GM19025 (cell line): ENCODE results near the gene LRRC61.
"Not testable (repeated sequence)": the region's sequence is repeated elsewhere in the genome, so short reads cannot be mapped to it uniquely, and the experiment has no call there.

ENCODE experiments used
- ATAC-seq: cut with Tn5 transposase; IDR thresholded peaks from one replicate; pipeline ENCODE4 v1.9.1; 2021; ENCODE audit warnings: mild to moderate bottlenecking, low read depth, moderate library complexity; ENCODE audit not compliant: unreplicated experiment

Gene LRRC61

GRCh38 chr7:150322833-150323681 lies at the start of gene LRRC61, which contains the start of gene ACTR3C:
TSS of gene LRRC61 (plus strand) at chr7:150323355. CDS start at chr7:150336862, 13,507 bp downstream.
TSS of gene ACTR3C (minus strand) at chr7:150323545. CDS start at chr7:150295296, 28,249 bp downstream.
- peak; percentile 50 for ATAC-seq

- ATAC-seq = not testable (repeated sequence)
Measured at GRCh38 chr7:150276132-150276695, 46.9 kb upstream of the LRRC61 start.

DNA sequence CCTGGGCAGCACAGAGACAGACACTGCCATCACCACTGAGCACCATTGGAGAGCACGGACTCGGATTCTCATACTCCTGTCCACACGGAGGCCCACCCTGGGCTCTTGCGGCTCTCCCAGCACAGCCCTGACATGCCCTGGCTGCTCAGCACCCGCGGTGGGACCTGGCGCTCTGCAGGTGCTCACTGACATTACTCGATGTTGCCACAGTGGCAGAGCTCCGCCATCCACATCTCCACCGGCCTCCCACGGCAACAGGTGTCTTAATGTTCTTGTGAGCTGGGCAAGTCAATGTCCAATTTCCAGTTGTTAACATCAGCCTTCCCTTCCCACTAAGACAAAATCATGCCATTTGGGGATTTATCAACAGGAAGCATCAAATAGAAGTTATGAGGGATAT lies 44.8 kb upstream of the LRRC61 start:
- ATAC-seq = not testable (repeated sequence)

GRCh38 chr7:150281681-150282403 lies 41.3 kb upstream of the LRRC61 start:
- ATAC-seq = not testable (repeated sequence)

- ATAC-seq = not testable (repeated sequence)
Measured at GRCh38 chr7:150283111-150283510, 40.0 kb upstream of the LRRC61 start.

DNA sequence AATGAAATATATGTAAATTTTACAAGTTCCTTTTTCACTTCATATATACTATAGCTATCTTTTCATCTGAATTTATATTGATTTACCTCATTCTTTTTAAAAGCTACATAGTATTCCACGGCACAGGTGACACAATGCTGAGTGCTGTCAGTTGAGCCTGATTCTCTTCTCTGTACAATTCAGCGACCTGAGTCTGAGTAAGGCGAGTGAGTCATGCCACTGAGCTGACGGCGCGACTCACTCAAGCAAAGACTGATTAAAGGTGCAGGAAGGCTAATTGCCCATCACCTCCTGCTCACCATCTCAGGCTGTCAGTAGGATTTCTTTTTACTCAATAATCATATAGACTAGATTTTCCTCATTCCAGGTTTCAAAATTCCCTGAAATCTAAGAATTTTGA lies 39.5 kb upstream of the LRRC61 start:
- not testable (repeated sequence) for ATAC-seq

- not testable (repeated sequence) for ATAC-seq
Measured at GRCh38 chr7:150285849-150286754, 37.1 kb upstream of the LRRC61 start.

DNA sequence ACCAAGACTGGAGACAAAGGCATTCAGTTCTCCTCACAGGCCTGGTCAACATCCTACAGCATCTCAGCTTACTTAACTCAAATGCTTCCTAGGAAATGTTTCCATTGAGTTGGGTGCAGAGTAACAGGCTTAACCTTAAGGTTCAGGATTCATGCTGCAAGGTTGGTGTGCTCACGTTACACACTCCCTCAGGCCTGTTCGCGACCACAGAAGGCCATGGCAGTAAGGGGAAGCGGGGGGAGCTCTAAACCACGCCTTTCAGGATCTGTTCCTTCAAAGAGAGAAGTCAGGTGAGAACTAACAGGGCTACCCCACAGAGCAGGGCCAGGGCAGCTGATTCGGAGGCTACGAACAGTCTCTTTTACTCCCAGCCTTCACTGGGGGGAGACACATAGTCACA lies 35.3 kb upstream of the LRRC61 start:
- ATAC-seq = not testable (repeated sequence)

DNA sequence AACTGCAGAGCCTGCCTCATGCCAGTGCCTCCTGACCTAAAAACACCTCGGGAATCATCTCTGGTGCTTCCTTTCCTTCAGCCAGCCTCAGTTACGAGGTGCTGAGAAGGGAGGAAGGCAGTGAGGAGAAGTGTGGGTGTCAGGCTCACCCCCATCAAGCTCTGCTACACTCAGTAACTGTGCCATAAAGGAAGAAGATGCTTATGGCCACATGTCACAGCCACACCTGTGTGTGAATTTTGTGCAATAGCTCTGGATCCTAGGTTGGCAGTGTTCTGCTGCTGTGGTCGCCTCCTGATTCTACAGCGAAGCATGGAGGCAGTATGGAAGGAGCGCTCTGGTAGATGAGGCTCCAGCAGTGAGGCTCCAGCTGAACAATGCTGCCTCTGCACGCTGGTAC lies 34.3 kb upstream of the LRRC61 start:
- ATAC-seq = not testable (repeated sequence)

DNA sequence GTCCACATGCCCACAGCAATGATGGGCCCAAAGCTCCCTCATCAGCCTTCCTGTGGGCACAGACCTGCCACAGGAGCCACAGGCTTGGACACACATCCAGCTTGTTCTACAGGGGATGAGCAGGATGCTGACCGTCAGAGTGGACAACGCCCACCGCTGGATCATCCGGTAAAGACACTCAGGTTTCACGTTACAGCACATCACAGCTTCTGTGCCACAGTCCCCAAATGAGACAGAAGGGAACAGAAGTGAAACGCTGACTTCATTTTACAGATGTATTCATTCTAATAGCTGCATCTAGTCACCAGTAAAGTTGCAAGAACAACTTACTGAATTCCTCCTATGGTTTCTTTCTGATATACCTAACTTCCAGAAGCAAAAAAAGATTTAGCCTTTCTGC lies 32.8 kb upstream of the LRRC61 start:
- ATAC-seq = not testable (repeated sequence)

DNA sequence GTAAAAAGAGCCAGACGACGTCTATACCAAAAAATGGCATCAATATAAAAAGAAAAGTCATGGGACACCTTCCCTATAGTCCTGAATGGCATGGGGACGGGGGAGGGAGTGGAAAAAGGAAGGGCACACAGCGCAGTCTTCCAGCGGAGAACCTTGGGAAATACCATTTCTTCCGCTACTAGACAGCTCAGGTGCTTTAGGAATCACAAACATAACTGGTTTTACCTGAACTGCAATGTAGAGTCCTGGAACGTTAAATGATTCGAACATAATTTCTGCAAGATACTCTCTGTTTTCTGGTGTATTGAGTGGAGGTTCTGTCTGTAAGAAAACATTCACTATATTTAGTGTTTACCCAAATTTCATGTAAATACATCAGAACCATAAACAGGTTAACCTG lies 28.1 kb upstream of the LRRC61 start:
- ATAC-seq = not testable (repeated sequence)

DNA sequence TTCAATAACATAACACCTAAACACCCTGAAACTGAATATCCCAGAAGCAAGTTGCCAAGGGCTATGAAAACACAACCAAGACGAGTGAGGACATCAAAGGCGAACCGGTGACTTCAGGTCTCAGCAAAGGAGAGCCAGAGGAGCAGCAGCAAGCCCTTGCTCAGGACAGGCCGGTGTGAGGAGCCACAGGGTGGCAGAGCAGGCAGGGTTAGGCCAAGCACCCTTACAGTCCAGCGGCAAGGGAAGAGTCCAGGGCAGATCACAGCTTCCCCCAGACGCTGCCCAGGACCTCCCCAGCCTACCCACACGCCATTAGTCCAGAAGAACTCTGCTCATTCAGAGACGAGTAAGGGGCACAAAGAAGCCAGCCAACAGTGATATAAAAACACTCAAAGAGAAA lies 27.5 kb upstream of the LRRC61 start:
- ATAC-seq = not testable (repeated sequence)

DNA sequence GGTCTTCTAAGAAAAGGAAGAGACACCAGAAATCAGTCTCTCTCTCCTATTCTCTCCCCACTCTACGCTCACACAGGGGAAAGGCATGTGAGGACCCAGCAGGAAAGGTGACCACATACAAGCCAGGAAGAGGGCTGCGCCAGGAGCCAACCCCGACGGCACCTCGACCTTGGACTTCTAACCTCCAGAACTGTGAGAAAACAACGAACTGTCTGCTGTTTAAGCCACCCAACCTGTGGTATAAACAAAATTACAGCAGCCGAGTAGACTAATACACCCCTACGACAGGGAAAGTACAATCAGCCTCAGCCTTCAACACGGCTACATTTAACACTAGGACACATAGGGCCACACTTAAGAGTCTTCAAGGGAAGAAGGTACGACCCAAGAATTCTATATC lies 26.4 kb upstream of the LRRC61 start:
- ATAC-seq = not testable (repeated sequence)

DNA sequence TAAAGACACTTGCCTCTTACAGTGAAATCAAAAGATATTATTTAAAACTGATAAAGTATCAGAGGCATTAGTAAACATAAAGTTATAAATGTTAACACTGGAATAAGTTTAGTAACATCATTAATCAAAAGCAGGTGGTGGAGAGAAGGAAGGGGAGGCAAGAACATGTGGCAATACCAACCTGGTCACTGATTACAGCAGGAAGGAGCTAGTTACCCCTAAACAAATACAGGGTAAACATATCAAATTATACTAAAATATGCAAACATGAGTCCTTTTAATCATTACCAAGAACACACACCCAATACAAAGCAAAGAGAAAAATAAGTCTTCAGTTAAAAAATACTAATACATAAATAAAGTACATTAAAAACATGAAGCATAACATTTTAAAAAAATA lies 25.2 kb upstream of the LRRC61 start:
- ATAC-seq = not testable (repeated sequence)

DNA sequence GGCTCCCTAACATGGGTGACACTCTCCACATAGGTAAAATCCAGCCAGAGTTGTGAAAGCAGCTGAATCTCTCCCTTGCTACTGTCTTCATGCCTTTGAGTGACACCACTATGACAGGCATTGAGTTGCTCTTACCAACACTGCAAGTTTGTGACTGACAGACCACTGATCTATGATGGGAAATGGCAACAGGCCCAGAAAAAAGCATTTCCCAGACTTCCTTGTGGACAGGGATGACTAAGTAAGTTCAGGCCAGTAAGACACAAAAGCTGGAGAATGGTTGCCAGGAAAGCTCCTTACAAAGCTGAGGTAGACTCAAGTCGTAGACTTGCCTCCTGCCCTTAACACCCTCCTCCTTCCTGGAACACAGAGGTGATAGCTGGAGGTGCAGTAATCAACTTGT lies 20.2 kb upstream of the LRRC61 start:
- ATAC-seq = not testable (repeated sequence)

- ATAC-seq = not testable (repeated sequence)
Measured at GRCh38 chr7:150304499-150305258, 18.5 kb upstream of the LRRC61 start.

DNA sequence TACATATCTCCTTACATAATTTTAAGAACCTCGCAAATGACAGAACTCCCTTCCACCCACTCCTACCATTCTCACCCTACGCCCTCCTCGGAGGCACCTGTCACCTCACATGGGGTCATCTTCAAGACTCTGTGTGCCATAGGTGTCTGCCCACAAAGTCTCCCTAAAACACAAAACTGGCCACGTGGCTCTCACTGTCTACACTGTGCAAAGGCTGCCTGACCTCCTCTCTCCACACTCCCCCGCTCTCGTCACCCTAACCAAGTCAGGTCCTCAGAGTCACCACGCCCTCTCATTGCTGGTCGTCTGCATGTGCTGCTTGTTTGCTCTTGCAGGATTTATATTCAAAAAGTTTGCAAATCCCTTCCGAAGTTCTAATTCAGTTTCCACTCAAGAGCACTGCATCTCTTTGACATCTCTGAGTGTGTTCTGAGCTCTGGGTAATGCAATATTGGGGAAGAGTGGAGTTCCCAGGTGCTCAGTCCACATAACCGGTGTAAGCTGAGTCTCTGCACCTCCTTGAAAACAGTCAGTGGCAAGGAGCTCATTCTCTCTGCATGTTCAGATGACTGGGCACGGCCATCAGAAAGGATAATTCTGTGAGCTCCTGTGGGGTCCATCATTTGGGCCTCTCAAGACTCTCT lies 17.8 kb upstream of the LRRC61 start:
- not testable (repeated sequence) for ATAC-seq

- ATAC-seq = not testable (repeated sequence)
Measured at GRCh38 chr7:150305903-150306284, 17.3 kb upstream of the LRRC61 start.

- ATAC-seq = not testable (repeated sequence)
Measured at GRCh38 chr7:150306377-150306776, 16.8 kb upstream of the LRRC61 start.
